Urinary bladder (tissue), 4 donors: ENCODE results near the gene ZNF829. TPM values are rescaled to one million over a fixed set of nuclear protein-coding genes. Genes with fewer than 3 reads are reported as not detected.

Source experiments
- DNase-seq: peaks from one replicate; pipeline ENCODE4 v3.0.0-alpha.2; 2015; ENCODE audit errors: extremely low spot score
- H3K27ac ChIP-seq: one replicate; pipeline ENCODE4 v1.5.1; 2013; ENCODE audit warnings: low read depth, mild to moderate bottlenecking, moderate library complexity
- H3K36me3 ChIP-seq: one replicate; pipeline ENCODE4 v1.6.1; 2013; ENCODE audit warnings: mild to moderate bottlenecking, moderate library complexity; ENCODE audit not compliant: insufficient read depth
- H3K4me1 ChIP-seq: one replicate; pipeline ENCODE4 v1.6.1; 2013; ENCODE audit warnings: mild to moderate bottlenecking, moderate library complexity; ENCODE audit not compliant: insufficient read depth
- H3K4me3 ChIP-seq: one replicate; pipeline ENCODE4 v1.5.1; 2013; ENCODE audit warnings: low read depth, low read length
- WGBS: extraction: QIAGEN DNeasy Blood & Tissue Kit; methylation state at CpG from one replicate; pipeline ENCODE4 v1.1.7; 2013; 5-methylcytosine and 5-hydroxymethylcytosine counted together
- polyA plus RNA-seq: library from polyadenylated mRNA; stranded (reverse); fragments of 200-250 nt; gene quantifications from one replicate; pipeline ENCODE4 v1.2.3, GENCODE V29; 2013
- total RNA-seq: library from RNA; depleted of rRNA; stranded (reverse); fragments of >200 nt; gene quantifications from one replicate; pipeline ENCODE4 v1.2.3, GENCODE V29; 2014
- donor health status: healthy with polysubstance abuse.
- donor health status: healthy.

ZNF829 gene
- total RNA-seq (9.8 TPM), polyA plus RNA-seq (1.8 TPM)

GRCh38 chr19:36915992-36916830 lies at the start of gene ZNF829, which contains the start of gene ZNF568:
Gene ZNF829, minus strand, starts transcription at chr19:36916291. Its CDS starts 1,124 bp downstream, at chr19:36915167.
Gene ZNF568, plus strand, starts transcription at chr19:36916332. Its CDS starts 6,439 bp downstream, at chr19:36922771.
- no peaks in the 10 kb centered on the region for H3K4me1 ChIP-seq
- under 1% methylated on average over 57 of the region's 57 CpGs for WGBS
- DNase-seq, result peak; percentile 74
- H3K4me3 ChIP-seq, result peak within 1 kb of the TSS; percentile 75
- H3K36me3 ChIP-seq, result peaks cover 5% of the 10 kb centered on the region
- H3K27ac ChIP-seq, result peak within 1 kb of the TSS; percentile 97

DNA sequence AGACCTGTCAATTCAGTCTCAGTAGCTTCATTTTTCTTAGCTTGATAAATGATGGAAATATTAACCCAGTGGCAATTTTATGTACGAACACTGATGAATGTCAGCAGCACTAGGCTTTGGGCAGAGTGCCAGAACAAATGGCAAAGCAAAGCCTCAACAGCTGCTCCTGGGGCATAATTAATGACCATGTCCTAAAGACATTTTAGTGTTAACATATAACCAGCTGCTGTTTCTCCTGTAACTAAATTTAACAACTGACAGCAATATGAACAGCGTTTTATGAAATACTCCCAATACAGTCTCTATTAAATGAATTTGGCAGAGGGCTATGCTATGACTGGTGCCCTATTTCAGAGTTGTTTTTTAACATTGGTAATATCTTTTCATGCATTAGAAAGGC lies 47.2 kb upstream of the ZNF829 start:
- no peak for DNase-seq
- H3K4me3 ChIP-seq, result no peak overlapping the region
- no peaks in the 10 kb centered on the region for H3K4me1 ChIP-seq
- no peak overlapping the region for H3K27ac ChIP-seq
- H3K36me3 ChIP-seq, result no peaks in the 10 kb centered on the region
- WGBS, result 33% methylated on average over 2 of the region's 2 CpGs

DNA sequence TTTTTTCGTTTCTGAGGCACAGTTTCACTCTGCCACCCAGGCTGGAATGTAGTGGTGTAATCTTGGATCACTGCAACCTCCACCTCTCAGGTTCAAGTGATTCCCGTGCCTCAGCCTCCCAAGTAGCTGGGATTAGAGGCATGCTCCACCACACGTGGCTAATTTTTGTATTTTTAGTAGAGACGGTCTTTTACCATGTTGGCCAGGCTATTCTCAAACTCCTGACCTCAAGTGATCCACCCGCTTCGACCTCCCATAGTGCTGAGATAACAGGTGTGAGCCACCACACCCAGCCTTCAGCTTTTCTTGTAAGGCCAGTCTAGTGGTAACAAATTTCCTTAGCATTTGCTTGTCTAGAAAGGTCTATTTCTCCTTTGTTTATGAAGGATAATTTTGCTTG lies 46.3 kb upstream of the ZNF829 start:
- WGBS, result 85% methylated on average over 6 of the region's 6 CpGs
- no peaks in the 10 kb centered on the region for H3K4me1 ChIP-seq
- no peak overlapping the region for H3K4me3 ChIP-seq
- DNase-seq, result no peak
- H3K27ac ChIP-seq, result no peak overlapping the region
- H3K36me3 ChIP-seq, result no peaks in the 10 kb centered on the region

DNA sequence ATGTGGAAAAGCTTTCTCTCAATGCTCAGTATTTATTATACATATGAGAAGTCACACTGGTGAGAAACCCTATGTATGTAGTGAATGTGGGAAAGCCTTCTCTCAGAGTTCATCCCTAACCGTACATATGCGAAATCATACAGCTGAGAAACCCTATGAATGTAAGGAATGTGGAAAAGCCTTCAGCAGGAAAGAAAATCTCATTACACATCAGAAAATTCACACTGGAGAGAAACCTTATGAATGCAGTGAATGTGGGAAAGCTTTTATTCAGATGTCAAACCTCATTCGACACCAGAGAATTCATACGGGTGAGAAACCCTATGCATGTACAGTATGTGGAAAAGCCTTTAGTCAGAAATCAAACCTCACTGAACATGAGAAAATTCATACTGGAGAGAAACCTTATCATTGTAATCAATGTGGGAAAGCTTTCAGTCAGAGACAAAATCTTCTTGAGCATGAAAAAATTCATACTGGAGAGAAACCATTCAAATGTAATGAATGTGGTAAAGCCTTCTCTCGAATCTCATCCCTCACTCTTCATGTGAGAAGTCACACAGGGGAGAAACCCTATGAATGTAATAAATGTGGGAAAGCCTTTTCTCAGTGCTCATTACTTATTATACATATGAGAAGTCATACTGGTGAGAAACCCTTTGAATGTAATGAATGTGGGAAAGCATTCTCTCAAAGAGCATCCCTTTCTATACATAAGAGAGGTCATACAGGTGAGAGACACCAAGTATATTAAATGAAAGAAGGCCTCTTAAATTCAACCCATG lies 34.4 kb upstream of the ZNF829 start:
- Histone ChIP-seq H3K27ac (no peak overlapping the region), H3K36me3 (peaks cover 12% of the 10 kb centered on the region), H3K4me3 (no peak overlapping the region), H3K4me1 (no peaks in the 10 kb centered on the region)
- WGBS, result 99% methylated on average over 5 of the region's 5 CpGs
- no peak for DNase-seq

DNA sequence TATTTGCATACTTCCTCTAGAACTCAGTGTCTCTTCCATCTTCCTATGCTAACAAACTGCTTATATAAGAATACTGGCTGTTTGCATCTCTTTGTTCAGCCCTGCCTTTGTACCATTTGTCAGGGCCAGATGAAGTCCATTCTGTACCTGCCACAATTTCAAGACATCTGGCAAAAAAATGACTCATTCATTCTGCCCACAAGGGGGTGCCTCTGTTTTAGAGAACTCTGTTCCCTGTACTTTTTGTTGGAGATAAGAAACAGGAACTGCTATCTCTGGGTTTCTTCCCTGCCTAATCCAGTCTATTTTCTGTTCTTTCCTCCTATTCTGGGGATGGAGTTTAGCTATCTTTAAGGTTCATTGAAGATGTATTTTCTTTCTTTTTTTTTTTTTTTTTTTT lies 23.1 kb upstream of the ZNF829 start:
- H3K27ac ChIP-seq, result no peak overlapping the region
- H3K4me3 ChIP-seq, result no peak overlapping the region
- no peaks in the 10 kb centered on the region for H3K4me1 ChIP-seq
- H3K36me3 ChIP-seq, result peaks cover 25% of the 10 kb centered on the region
- no peak for DNase-seq

DNA sequence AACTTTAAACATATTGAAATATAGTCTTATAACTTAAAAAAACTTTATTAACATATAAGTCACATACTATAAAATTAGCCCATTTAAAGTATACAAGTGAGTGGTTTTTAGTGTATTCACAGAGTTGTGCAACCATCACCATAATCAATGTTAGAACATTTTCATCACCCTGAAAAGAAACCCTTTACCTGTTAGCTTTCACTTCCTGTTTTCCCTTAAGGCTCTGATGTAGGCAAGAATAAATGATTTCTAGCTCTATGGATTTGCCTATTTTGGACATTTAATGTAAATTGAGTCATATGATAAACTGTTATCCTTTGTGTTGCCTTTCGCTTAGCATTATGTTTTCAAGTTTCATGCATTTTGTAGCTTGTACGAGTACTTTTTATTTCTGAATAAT lies 15.6 kb upstream of the ZNF829 start:
- H3K36me3 ChIP-seq, result peaks cover 8% of the 10 kb centered on the region
- H3K27ac ChIP-seq, result no peak overlapping the region
- H3K4me1 ChIP-seq, result no peaks in the 10 kb centered on the region
- 99% methylated on average over 2 of the region's 2 CpGs for WGBS
- H3K4me3 ChIP-seq, result no peak overlapping the region
- no peak for DNase-seq

DNA sequence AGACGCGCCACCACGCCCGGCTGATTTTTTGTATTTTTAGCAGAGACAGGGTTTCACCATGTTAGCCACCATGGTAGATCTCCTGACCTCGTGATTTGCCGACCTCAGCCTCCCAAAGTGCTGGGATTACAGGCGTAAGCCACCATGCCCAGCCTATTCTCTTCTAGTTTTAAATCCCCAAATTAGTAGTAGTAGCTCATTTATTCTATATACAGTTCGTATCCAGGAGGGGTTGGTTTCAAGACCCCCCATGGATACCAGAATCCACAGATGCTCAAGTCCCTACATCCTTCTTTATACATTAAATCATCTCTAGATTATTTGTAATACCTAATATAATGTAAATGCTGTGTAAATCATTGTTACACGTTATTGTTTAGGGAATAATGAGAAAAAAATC lies 2.0 kb upstream of the ZNF829 start:
- no peak for DNase-seq
- peaks cover 7% of the 10 kb centered on the region for H3K36me3 ChIP-seq
- no peaks in the 10 kb centered on the region for H3K4me1 ChIP-seq
- no peak overlapping the region for H3K4me3 ChIP-seq
- H3K27ac ChIP-seq, result no peak overlapping the region
- WGBS, result 96% methylated on average over 9 of the region's 9 CpGs

DNA sequence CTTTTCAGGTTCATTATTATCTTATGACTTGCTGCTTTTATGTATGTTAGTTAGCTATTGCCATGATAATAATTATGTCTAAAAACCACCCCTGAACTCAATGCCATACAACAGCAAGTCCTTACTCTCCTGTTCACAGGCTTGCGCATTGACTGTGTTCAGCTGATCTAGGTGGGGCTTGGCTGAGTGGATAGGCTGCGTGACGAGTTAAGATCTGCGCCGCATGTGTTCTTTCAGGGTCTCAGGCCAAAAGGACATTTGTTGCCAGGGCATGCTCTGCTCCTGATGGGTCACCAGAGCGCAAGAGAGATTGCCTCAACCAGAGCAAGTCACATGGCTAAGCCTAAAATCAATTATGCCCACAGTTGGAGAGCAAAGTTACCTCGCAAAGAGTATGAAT lies 900 bp upstream of the ZNF829 start:
- H3K4me3 ChIP-seq, result peak overlapping the region; percentile 75
- no peak for DNase-seq
- WGBS, result 33% methylated on average over 7 of the region's 7 CpGs
- H3K27ac ChIP-seq, result no peak overlapping the region
- no peaks in the 10 kb centered on the region for H3K4me1 ChIP-seq
- peaks cover 5% of the 10 kb centered on the region for H3K36me3 ChIP-seq

DNA sequence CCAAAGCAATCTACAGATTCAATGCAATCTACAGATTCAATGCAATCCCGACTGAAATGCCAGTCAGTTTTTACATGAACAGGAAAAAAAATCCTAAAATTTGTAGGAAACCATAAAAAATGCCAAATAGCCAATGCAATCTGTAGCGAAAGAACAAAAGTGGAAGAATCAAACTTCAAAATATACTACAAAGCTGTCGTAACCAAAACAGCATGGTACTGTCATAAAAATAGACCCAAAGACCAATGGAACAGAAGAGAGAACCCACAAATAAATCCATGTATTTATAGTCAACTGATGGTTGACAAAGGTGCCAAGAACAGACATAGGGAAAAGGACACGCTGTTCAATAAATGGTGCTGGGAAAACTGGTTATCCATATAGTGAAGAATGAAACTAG lies 17.7 kb downstream of the ZNF829 start:
- Histone ChIP-seq H3K4me3 (no peak overlapping the region), H3K27ac (no peak overlapping the region), H3K36me3 (peaks cover 13% of the 10 kb centered on the region), H3K4me1 (no peaks in the 10 kb centered on the region)
- WGBS, result 98% methylated on average over 4 of the region's 4 CpGs
- no peak for DNase-seq

DNA sequence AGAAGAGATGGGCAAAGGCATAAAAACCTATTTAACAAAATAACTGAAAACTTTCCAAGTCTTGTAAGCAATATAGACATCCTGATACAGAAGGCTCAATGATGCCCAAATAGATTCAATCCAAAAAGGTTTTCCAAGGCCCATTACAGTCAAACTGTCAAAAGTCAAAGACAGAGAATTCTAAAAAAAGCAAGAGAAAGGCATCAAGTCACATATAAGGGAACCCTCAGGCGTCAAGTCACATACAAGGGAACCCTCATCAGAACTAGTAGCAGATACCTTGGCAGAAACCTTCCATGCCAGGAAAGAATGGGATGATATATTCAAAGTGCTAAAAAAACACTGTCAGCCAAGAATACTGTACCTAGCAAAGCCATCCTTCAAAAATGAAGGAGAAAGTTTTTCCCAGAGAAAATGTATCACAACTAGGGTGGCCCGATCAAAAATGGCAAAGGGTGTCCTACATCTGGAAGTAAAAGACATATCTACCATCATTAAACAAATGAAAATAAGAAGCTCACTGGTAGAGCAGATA lies 21.2 kb downstream of the ZNF829 start:
- no peak overlapping the region for H3K4me3 ChIP-seq
- 99% methylated on average over 2 of the region's 2 CpGs for WGBS
- no peak overlapping the region for H3K27ac ChIP-seq
- no peak for DNase-seq
- H3K36me3 ChIP-seq, result peaks cover 16% of the 10 kb centered on the region
- no peaks in the 10 kb centered on the region for H3K4me1 ChIP-seq

- 98% methylated on average over 3 of the region's 3 CpGs for WGBS
- H3K36me3 ChIP-seq, result peaks cover 16% of the 10 kb centered on the region
- no peaks in the 10 kb centered on the region for H3K4me1 ChIP-seq
- no peak for DNase-seq
- no peak overlapping the region for H3K4me3 ChIP-seq
- H3K27ac ChIP-seq, result no peak overlapping the region
Measured at GRCh38 chr19:36891768-36892357, 24.2 kb downstream of the ZNF829 start.

GRCh38 chr19:36876993-36877938 lies 38.8 kb downstream of the ZNF829 start:
- Histone ChIP-seq H3K27ac (no peak overlapping the region), H3K4me1 (no peaks in the 10 kb centered on the region), H3K36me3 (peaks cover 11% of the 10 kb centered on the region), H3K4me3 (no peak overlapping the region)
- no peak for DNase-seq
- WGBS, result 99% methylated on average over 10 of the region's 10 CpGs

GRCh38 chr19:36851898-36852297 lies 64.2 kb downstream of the ZNF829 start:
- no peak overlapping the region for H3K4me3 ChIP-seq
- H3K27ac ChIP-seq, result no peak overlapping the region
- no peak for DNase-seq
- WGBS, result 93% methylated on average over 3 of the region's 3 CpGs
- no peaks in the 10 kb centered on the region for H3K4me1 ChIP-seq
- no peaks in the 10 kb centered on the region for H3K36me3 ChIP-seq
